HepG2 (cell line): ENCODE results near the gene TMEM80. TPM values are rescaled to one million over a fixed set of nuclear protein-coding genes. Genes with fewer than 3 reads are reported as not detected.

Source experiments
- ARID2 ChIP-seq: sonication (generic); formaldehyde crosslinking; IDR thresholded peaks from 2 replicates; pipeline ENCODE4 v1.8.1; 2022; ENCODE audit warnings: mild to moderate bottlenecking, missing genetic modification reagents, borderline replicate concordance
- BCLAF1 ChIP-seq: fragments of 450-650 bp; IDR thresholded peaks from 2 replicates; pipeline ENCODE4 v1.6.1; 2017; ENCODE audit warnings: mild to moderate bottlenecking
- CBFB ChIP-seq: sonication (generic); formaldehyde crosslinking; IDR thresholded peaks from 2 replicates; pipeline ENCODE4 v1.4.0; 2020; ENCODE audit warnings: missing genetic modification reagents
- ETV6 ChIP-seq: sonication (generic); formaldehyde crosslinking; conservative IDR thresholded peaks from 2 replicates; pipeline ENCODE4 v1.4.0; 2020; ENCODE audit warnings: missing genetic modification reagents
- FOXO1 ChIP-seq: sonication (generic); formaldehyde crosslinking; IDR thresholded peaks from 2 replicates; pipeline ENCODE4 v1.4.0; 2020; ENCODE audit warnings: missing genetic modification reagents
- GABPB1 ChIP-seq: IDR thresholded peaks from 2 replicates; pipeline ENCODE4 v1.6.1; 2016; ENCODE audit warnings: mild to moderate bottlenecking, missing genetic modification reagents, moderate library complexity, missing compliant biosample characterization
- IKZF1 ChIP-seq: fragments of 450-650 bp; IDR thresholded peaks from 2 replicates; pipeline ENCODE4 v1.7.1; 2016
- KDM1A ChIP-seq: IDR thresholded peaks from 2 replicates; pipeline ENCODE4 v1.6.1; 2016; ENCODE audit warnings: missing compliant biosample characterization
- MAFG ChIP-seq: sonication (generic); formaldehyde crosslinking; IDR thresholded peaks from 2 replicates; pipeline ENCODE4 v1.5.1; 2020; ENCODE audit warnings: mild to moderate bottlenecking, missing genetic modification reagents
- MBD4 ChIP-seq: IDR thresholded peaks from 2 replicates; pipeline ENCODE4 v1.6.1; 2012; ENCODE audit warnings: low read length, inconsistent platforms, borderline replicate concordance
- MIER3 ChIP-seq: IDR thresholded peaks from 2 replicates; pipeline ENCODE4 v1.6.1; 2016; ENCODE audit warnings: missing compliant biosample characterization, borderline replicate concordance
- NFE2L2 ChIP-seq: fragments of 150-350 bp; IDR thresholded peaks from 2 replicates; pipeline ENCODE4 v1.6.1; 2014; ENCODE audit warnings: low read length
- NRL ChIP-seq: sonication (generic); formaldehyde crosslinking; IDR thresholded peaks from 2 replicates; pipeline ENCODE4 v1.5.0; 2020; ENCODE audit warnings: missing genetic modification reagents, mild to moderate bottlenecking, moderate library complexity, borderline replicate concordance
- POLR2A ChIP-seq, 2 experiments: IDR thresholded peaks; 2 replicates each; pipeline ENCODE4 v1.6.1; 2011; ENCODE audit warnings: low read depth in 2 of 2, low read length in 2 of 2, mild to moderate bottlenecking in 1 of 2, moderate library complexity in 1 of 2; ENCODE audit not compliant: insufficient read depth in 1 of 2
- SP4 ChIP-seq: sonication (generic); formaldehyde crosslinking; IDR thresholded peaks from 2 replicates; pipeline ENCODE4 v1.8.1; 2023; ENCODE audit warnings: mild to moderate bottlenecking, missing genetic modification reagents
- SRF ChIP-seq: IDR thresholded peaks from 2 replicates; pipeline ENCODE4 v1.6.1; 2011; ENCODE audit warnings: mild to moderate bottlenecking, low read depth, low read length, moderate library complexity
- SRY ChIP-seq: sonication (generic); formaldehyde crosslinking; IDR thresholded peaks from 2 replicates; pipeline ENCODE4 v1.8.0; 2022; ENCODE audit warnings: mild to moderate bottlenecking, missing genetic modification reagents
- TBX2 ChIP-seq: sonication (generic); formaldehyde crosslinking; IDR thresholded peaks from 2 replicates; pipeline ENCODE4 v1.5.0; 2020; ENCODE audit warnings: missing genetic modification reagents, mild to moderate bottlenecking, borderline replicate concordance
- TMF1 ChIP-seq: sonication (generic); formaldehyde crosslinking; IDR thresholded peaks from 2 replicates; pipeline ENCODE4 v1.8.1; 2022; ENCODE audit warnings: low read depth, missing genetic modification reagents
- ZBTB7A ChIP-seq: sonication (generic); formaldehyde crosslinking; IDR thresholded peaks from 2 replicates; pipeline ENCODE4 v1.8.0; 2022; ENCODE audit warnings: mild to moderate bottlenecking, missing genetic modification reagents
- ZC3H13 ChIP-seq: sonication (generic); formaldehyde crosslinking; IDR thresholded peaks from 2 replicates; pipeline ENCODE4 v1.8.1; 2023; ENCODE audit warnings: mild to moderate bottlenecking, missing genetic modification reagents, moderate library complexity
- ZFP41 ChIP-seq: sonication (generic); formaldehyde crosslinking; IDR thresholded peaks from 2 replicates; pipeline ENCODE4 v1.4.0; 2020; ENCODE audit warnings: mild to moderate bottlenecking, missing genetic modification reagents, borderline replicate concordance
- ZNF282 ChIP-seq: fragments of 450-650 bp; IDR thresholded peaks from 2 replicates; pipeline ENCODE4 v1.6.1; 2018; ENCODE audit not compliant: partially characterized antibody
- ZNF383 ChIP-seq: sonication (generic); formaldehyde crosslinking; IDR thresholded peaks from 2 replicates; pipeline ENCODE4 v1.4.0; 2020; ENCODE audit warnings: missing genetic modification reagents, mild to moderate bottlenecking, borderline replicate concordance
- polyA plus RNA-seq, 8 experiments: library from polyadenylated mRNA; depleted of rRNA in 3 of 8; stranded (reverse) in 7 of 8; unstranded in 1 of 8; fragments of >200 nt; fragmentation: Illumina TruSeq in 4 of 8; extraction: Trizol in 4 of 8; gene quantifications; 2 replicates each; pipeline versions ENCODE4 v1.2.1 to v1.2.3, GENCODE V29; 2011 to 2016; ENCODE audit warnings: low read depth in 4 of 8, missing spikeins in 1 of 8, mixed read lengths in 1 of 8; ENCODE audit not compliant: insufficient read depth in 1 of 8
- total RNA-seq, 5 experiments: library from RNA; depleted of rRNA; stranded (reverse); fragments of >200 nt; fragmentation: Illumina TruSeq; extraction: Trizol; gene quantifications; 2 replicates each; pipeline ENCODE4 v1.2.3, GENCODE V29; 2016; ENCODE audit warnings: low read depth in 1 of 5
- TF ChIP-seq, protein P1 (sequence below): conservative IDR thresholded peaks from 2 replicates; pipeline ENCODE4 v1.6.1; 2018; ENCODE audit warnings: missing genetic modification reagents
- TF ChIP-seq, protein P2 (sequence below): sonication (generic); formaldehyde crosslinking; IDR thresholded peaks from 2 replicates; pipeline ENCODE4 v1.8.0; 2022; ENCODE audit warnings: mild to moderate bottlenecking, missing genetic modification reagents; ENCODE audit not compliant: insufficient replicate concordance
- TF ChIP-seq, protein P3 (sequence below): IDR thresholded peaks from 2 replicates; pipeline ENCODE4 v1.6.1; 2016; ENCODE audit warnings: missing genetic modification reagents, missing compliant biosample characterization

Gene TMEM80
- total and polyA plus RNA-seq, 2 of the 13 experiments (the other 11 are each of a cell fraction or from before 2014, with no cell fraction given) = 5.6 to 17.1 TPM

- TF ChIP-seq BCLAF1 = no peak
- TF ChIP-seq ZC3H13 (CRISPR knock-in tag) = peak; percentile 94; the same call in 1 of the 2 replicates
- peak; percentile 82 for TF ChIP-seq CBFB (CRISPR knock-in tag)
- TF ChIP-seq MAFG (CRISPR knock-in tag) = no peak
- TF ChIP-seq, protein P1, sequence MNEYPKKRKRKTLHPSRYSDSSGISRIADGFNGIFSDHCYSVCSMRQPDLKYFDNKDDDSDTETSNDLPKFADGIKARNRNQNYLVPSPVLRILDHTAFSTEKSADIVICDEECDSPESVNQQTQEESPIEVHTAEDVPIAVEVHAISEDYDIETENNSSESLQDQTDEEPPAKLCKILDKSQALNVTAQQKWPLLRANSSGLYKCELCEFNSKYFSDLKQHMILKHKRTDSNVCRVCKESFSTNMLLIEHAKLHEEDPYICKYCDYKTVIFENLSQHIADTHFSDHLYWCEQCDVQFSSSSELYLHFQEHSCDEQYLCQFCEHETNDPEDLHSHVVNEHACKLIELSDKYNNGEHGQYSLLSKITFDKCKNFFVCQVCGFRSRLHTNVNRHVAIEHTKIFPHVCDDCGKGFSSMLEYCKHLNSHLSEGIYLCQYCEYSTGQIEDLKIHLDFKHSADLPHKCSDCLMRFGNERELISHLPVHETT (CRISPR knock-in tag) = peak; percentile 92
- TF ChIP-seq MBD4 = no peak
- TF ChIP-seq SRF = no peak
- no peak for TF ChIP-seq NFE2L2
- peak; percentile 66 for TF ChIP-seq TBX2 (CRISPR knock-in tag)
- no peak for TF ChIP-seq MIER3 (CRISPR knock-in tag)
- TF ChIP-seq ZNF383 (CRISPR knock-in tag) = no peak
- TF ChIP-seq GABPB1 (CRISPR knock-in tag) = peak; percentile 84
- TF ChIP-seq TMF1 (CRISPR knock-in tag) = peak; percentile 64; the same call in 1 of the 2 replicates
- TF ChIP-seq SRY (CRISPR knock-in tag) = peak; percentile 86; the same call in 1 of the 2 replicates
- TF ChIP-seq ARID2 (CRISPR knock-in tag) = no peak
- no peak for TF ChIP-seq ZFP41
- TF ChIP-seq POLR2A (IDR thresholded peaks at IDR 0.05; ENCODE audit: insufficient read depth in 1 of 2, low read depth in 2 of 2, low read length in 2 of 2) = peak in 1 of 2 experiments; percentile 32; a peak in 2 of 4 replicates
- TF ChIP-seq NRL (CRISPR knock-in tag) = peak; percentile 89; the same call in 1 of the 2 replicates
- no peak for TF ChIP-seq IKZF1
- no peak; the same call in 1 of the 2 replicates for TF ChIP-seq SP4 (CRISPR knock-in tag)
- peak; percentile 18; the same call in 1 of the 2 replicates for TF ChIP-seq ZBTB7A (CRISPR knock-in tag)
- TF ChIP-seq, protein P2, sequence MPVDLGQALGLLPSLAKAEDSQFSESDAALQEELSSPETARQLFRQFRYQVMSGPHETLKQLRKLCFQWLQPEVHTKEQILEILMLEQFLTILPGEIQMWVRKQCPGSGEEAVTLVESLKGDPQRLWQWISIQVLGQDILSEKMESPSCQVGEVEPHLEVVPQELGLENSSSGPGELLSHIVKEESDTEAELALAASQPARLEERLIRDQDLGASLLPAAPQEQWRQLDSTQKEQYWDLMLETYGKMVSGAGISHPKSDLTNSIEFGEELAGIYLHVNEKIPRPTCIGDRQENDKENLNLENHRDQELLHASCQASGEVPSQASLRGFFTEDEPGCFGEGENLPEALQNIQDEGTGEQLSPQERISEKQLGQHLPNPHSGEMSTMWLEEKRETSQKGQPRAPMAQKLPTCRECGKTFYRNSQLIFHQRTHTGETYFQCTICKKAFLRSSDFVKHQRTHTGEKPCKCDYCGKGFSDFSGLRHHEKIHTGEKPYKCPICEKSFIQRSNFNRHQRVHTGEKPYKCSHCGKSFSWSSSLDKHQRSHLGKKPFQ (CRISPR knock-in tag) = peak; percentile 90
- TF ChIP-seq, protein P3, sequence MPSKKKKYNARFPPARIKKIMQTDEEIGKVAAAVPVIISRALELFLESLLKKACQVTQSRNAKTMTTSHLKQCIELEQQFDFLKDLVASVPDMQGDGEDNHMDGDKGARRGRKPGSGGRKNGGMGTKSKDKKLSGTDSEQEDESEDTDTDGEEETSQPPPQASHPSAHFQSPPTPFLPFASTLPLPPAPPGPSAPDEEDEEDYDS (CRISPR knock-in tag) = no peak
- TF ChIP-seq KDM1A (CRISPR knock-in tag) = no peak
- 0 out of 2 replicates have a peak, but pooled peaks have one; percentile 28 for TF ChIP-seq FOXO1 (CRISPR knock-in tag)
- TF ChIP-seq ZNF282 = no peak
- TF ChIP-seq ETV6 = peak; percentile 46
These were observed at the start of gene TMEM80 (continued) for GRCh38 chr11:695538-696248.
